NCI-H82 (cell line): ENCODE results near the gene SAG.

Source experiments
- DNase-seq: peaks from one replicate; lab custom pipeline; 2025; lab: John Stamatoyannopoulos, UW

The SAG gene

GRCh38 chr2:233289648-233290047 lies 18.0 kb upstream of the SAG start:
- no peak for DNase-seq

GRCh38 chr2:233290051-233290845 lies 17.4 kb upstream of the SAG start:
- no peak for DNase-seq

GRCh38 chr2:233295891-233296290 lies 11.7 kb upstream of the SAG start:
- DNase-seq = no peak

GRCh38 chr2:233297076-233297475 lies 10.5 kb upstream of the SAG start:
- no peak for DNase-seq

- DNase-seq = no peak
These were observed 7.2 kb upstream of the SAG start for GRCh38 chr2:233300401-233300800.

- DNase-seq = no peak
These were observed 6.4 kb upstream of the SAG start for GRCh38 chr2:233301248-233301647.

GRCh38 chr2:233301811-233302210 lies 5.8 kb upstream of the SAG start:
- peak; percentile 94 for DNase-seq

- DNase-seq = peak; percentile 28
These were observed 4.4 kb upstream of the SAG start for GRCh38 chr2:233303252-233303651.

GRCh38 chr2:233311241-233311926 lies 3.8 kb downstream of the SAG start:
- no peak for DNase-seq

- no peak for DNase-seq
These were observed 5.3 kb downstream of the SAG start for GRCh38 chr2:233312874-233313273.

- no peak for DNase-seq
These were observed 6.7 kb downstream of the SAG start for GRCh38 chr2:233314180-233314925.

GRCh38 chr2:233317196-233317943 lies 9.8 kb downstream of the SAG start:
- DNase-seq = no peak

GRCh38 chr2:233319256-233319655 lies 11.6 kb downstream of the SAG start:
- no peak for DNase-seq

- no peak for DNase-seq
These were observed 12.9 kb downstream of the SAG start for GRCh38 chr2:233320470-233320869.

- no peak for DNase-seq
These were observed 13.6 kb downstream of the SAG start for GRCh38 chr2:233321166-233321565.

GRCh38 chr2:233323851-233324250 lies 16.2 kb downstream of the SAG start:
- peak; percentile 17 for DNase-seq

GRCh38 chr2:233325256-233325655 lies 17.6 kb downstream of the SAG start:
- no peak for DNase-seq

GRCh38 chr2:233325814-233326213 lies 18.2 kb downstream of the SAG start:
- no peak for DNase-seq

GRCh38 chr2:233326500-233326899 lies 18.9 kb downstream of the SAG start:
- DNase-seq = no peak

GRCh38 chr2:233328922-233329321 lies 21.3 kb downstream of the SAG start:
- no peak for DNase-seq

GRCh38 chr2:233329489-233330135 lies 22.0 kb downstream of the SAG start:
- DNase-seq = no peak

GRCh38 chr2:233331536-233331935 lies 23.9 kb downstream of the SAG start:
- no peak for DNase-seq
